Measurements from ENCODE around the gene LPCAT2.

Gene LPCAT2

GRCh38 chr16:55539049-55539448, 30.2 kb downstream of the LPCAT2 start:
- no peak for ATAC-seq
- no peak for TF ChIP-seq PPARA (CRISPR knock-in tag; IDR thresholded peaks at IDR 0.05; ENCODE audit: borderline replicate concordance)
- no peak for TF ChIP-seq ZNF70 (CRISPR knock-in tag; IDR thresholded peaks at IDR 0.05)
- no peak for TF ChIP-seq GLIS3 (CRISPR knock-in tag; IDR thresholded peaks at IDR 0.05)

GRCh38 chr16:55539488-55539887, 30.6 kb downstream of the LPCAT2 start:
- TF ChIP-seq POU6F1 (CRISPR knock-in tag; IDR thresholded peaks at IDR 0.05; ENCODE audit: borderline replicate concordance, low read depth) (no peak), TSHZ2 (CRISPR knock-in tag; IDR thresholded peaks at IDR 0.05) (no peak), ZNF565 (CRISPR knock-in tag; conservative IDR thresholded peaks at IDR 0.05; ENCODE audit: low read depth) (no peak), ARNTL (CRISPR knock-in tag; IDR thresholded peaks at IDR 0.05; ENCODE audit: borderline replicate concordance, low read depth) (no peak), ZC3H10 (CRISPR knock-in tag; IDR thresholded peaks at IDR 0.05) (no peak), CSRNP3 (CRISPR knock-in tag; IDR thresholded peaks at IDR 0.05) (no peak), ZFP3 (CRISPR knock-in tag; IDR thresholded peaks at IDR 0.05) (no peak), PPARA (CRISPR knock-in tag; IDR thresholded peaks at IDR 0.05; ENCODE audit: borderline replicate concordance) (no peak), ESRRG (CRISPR knock-in tag; IDR thresholded peaks at IDR 0.05) (no peak), ZFP30 (CRISPR knock-in tag; IDR thresholded peaks at IDR 0.05) (no peak), CSDC2 (CRISPR knock-in tag; IDR thresholded peaks at IDR 0.05) (no peak), ISL1 (CRISPR knock-in tag; IDR thresholded peaks at IDR 0.05) (no peak), ZNF70 (CRISPR knock-in tag; IDR thresholded peaks at IDR 0.05) (no peak), CREB5 (CRISPR knock-in tag; IDR thresholded peaks at IDR 0.05; ENCODE audit: low read depth) (no peak), TCF4 (CRISPR knock-in tag; IDR thresholded peaks at IDR 0.05; ENCODE audit: borderline replicate concordance) (no peak), OSR1 (CRISPR knock-in tag; IDR thresholded peaks at IDR 0.05) (no peak), BACH2 (CRISPR knock-in tag; IDR thresholded peaks at IDR 0.05; ENCODE audit: borderline replicate concordance) (no peak), PATZ1 (CRISPR knock-in tag; IDR thresholded peaks at IDR 0.05; ENCODE audit: borderline replicate concordance) (no peak), RARB (CRISPR knock-in tag; IDR thresholded peaks at IDR 0.05) (no peak)
- ATAC-seq, result no peak

- no peak for ATAC-seq
- TF ChIP-seq CSDC2 (CRISPR knock-in tag; IDR thresholded peaks at IDR 0.05), result no peak
- TF ChIP-seq TOX (CRISPR knock-in tag; IDR thresholded peaks at IDR 0.05; ENCODE audit: borderline replicate concordance), result no peak
- TF ChIP-seq PATZ1 (CRISPR knock-in tag; IDR thresholded peaks at IDR 0.05; ENCODE audit: borderline replicate concordance), result no peak
- no peak for TF ChIP-seq ZFP3 (CRISPR knock-in tag; IDR thresholded peaks at IDR 0.05)
- TF ChIP-seq ZNF70 (CRISPR knock-in tag; IDR thresholded peaks at IDR 0.05), result no peak
- no peak for TF ChIP-seq ZNF565 (CRISPR knock-in tag; conservative IDR thresholded peaks at IDR 0.05; ENCODE audit: low read depth)
- no peak for TF ChIP-seq TSHZ2 (CRISPR knock-in tag; IDR thresholded peaks at IDR 0.05)
- TF ChIP-seq TCF4 (CRISPR knock-in tag; IDR thresholded peaks at IDR 0.05; ENCODE audit: borderline replicate concordance), result no peak
- no peak for TF ChIP-seq POU6F1 (CRISPR knock-in tag; IDR thresholded peaks at IDR 0.05; ENCODE audit: borderline replicate concordance, low read depth)
- no peak for TF ChIP-seq ZNF8 (CRISPR knock-in tag; IDR thresholded peaks at IDR 0.05)
- TF ChIP-seq ZFP30 (CRISPR knock-in tag; IDR thresholded peaks at IDR 0.05), result no peak
- TF ChIP-seq ISL1 (CRISPR knock-in tag; IDR thresholded peaks at IDR 0.05), result no peak
These were observed 31.3 kb downstream of the LPCAT2 start for GRCh38 chr16:55540221-55540620.
